ENCODE measurements around the gene SLC12A4.
"Not testable (repeated sequence)": the region's sequence is repeated elsewhere in the genome, so short reads cannot be mapped to it uniquely, and the experiment has no call there.

SLC12A4 gene

GRCh38 chr16:67941469-67942199 is 26.8 kb downstream of the SLC12A4 start:
- DNase-seq (ENCODE audit: low read depth in 3 of 3), result no peak

GRCh38 chr16:67940446-67941089 is 27.9 kb downstream of the SLC12A4 start:
- no peak for DNase-seq (ENCODE audit: low read depth in 3 of 3)

GRCh38 chr16:67939507-67940445 is 28.7 kb downstream of the SLC12A4 start:
- DNase-seq (ENCODE audit: low read depth in 3 of 3), result peak in 2 of 3 donors; percentile 30 to 40

- DNase-seq (ENCODE audit: low read depth in 3 of 3), result not testable (repeated sequence)
Observed at GRCh38 chr16:67937713-67938112, 30.7 kb downstream of the SLC12A4 start.

GRCh38 chr16:67936880-67937605 is 31.4 kb downstream of the SLC12A4 start:
- peak in 2 of 3 donors; percentile 60 to 65 for DNase-seq (ENCODE audit: low read depth in 3 of 3)

GRCh38 chr16:67936124-67936879 is 32.1 kb downstream of the SLC12A4 start, which contains the start of gene PSMB10:
Gene PSMB10, minus strand, starts transcription at chr16:67936850. Its CDS starts 101 bp downstream, at chr16:67936749.
- peak in 2 of 3 donors; percentile 26 to 70 for DNase-seq (ENCODE audit: low read depth in 3 of 3)

- DNase-seq (ENCODE audit: low read depth in 3 of 3), result peak; percentile 90 to 96 (median 95)
Observed at GRCh38 chr16:67935402-67936123, 32.9 kb downstream of the SLC12A4 start.

- no peak for DNase-seq (ENCODE audit: low read depth in 3 of 3)
Observed at GRCh38 chr16:67935101-67935401, 33.4 kb downstream of the SLC12A4 start.

GRCh38 chr16:67934306-67935100 is 33.9 kb downstream of the SLC12A4 start:
- DNase-seq (ENCODE audit: low read depth in 3 of 3), result no peak

GRCh38 chr16:67933805-67934204 is 34.6 kb downstream of the SLC12A4 start:
- DNase-seq (ENCODE audit: low read depth in 3 of 3), result no peak

- DNase-seq (ENCODE audit: low read depth in 3 of 3), result no peak
Observed at GRCh38 chr16:67932462-67932840, 36.0 kb downstream of the SLC12A4 start.

GRCh38 chr16:67931712-67932461 is 36.5 kb downstream of the SLC12A4 start, which contains the start of gene CTRL:
Gene CTRL, minus strand, starts transcription at chr16:67931862. Its CDS starts 10 bp downstream, at chr16:67931852.
- no peak for DNase-seq (ENCODE audit: low read depth in 3 of 3)

- DNase-seq (ENCODE audit: low read depth in 3 of 3), result no peak
Observed at GRCh38 chr16:67930678-67931211, 37.7 kb downstream of the SLC12A4 start.

- no peak for DNase-seq (ENCODE audit: low read depth in 3 of 3)
Observed at GRCh38 chr16:67930191-67930590, 38.2 kb downstream of the SLC12A4 start.

- peak; percentile 63 to 73 (median 66) for DNase-seq (ENCODE audit: low read depth in 3 of 3)
Observed at GRCh38 chr16:67928561-67929364, 39.7 kb downstream of the SLC12A4 start.

GRCh38 chr16:67928147-67928546 is 40.3 kb downstream of the SLC12A4 start:
- DNase-seq (ENCODE audit: low read depth in 3 of 3), result no peak

All from stimulated activated CD4-positive, alpha-beta T cell treated with anti-CD3 and anti-CD28 coated beads, TNF-alpha, amount 100 ng/mL, for 48 hours (primary cell).